Endometrium (tissue), 2 donors: Measurements from ENCODE around the gene CBX7.

Experiments
- FAIRE-seq: peaks from 2 replicates; lab custom pipeline; 2012; peaks lifted over from hg19 to GRCh38; lab: Jason Lieb, UNC
- donor health status: control.
- donor health status: control.

Gene CBX7

GRCh38 chr22:39123751-39124581, 28.5 kb downstream of the CBX7 start:
- FAIRE-seq = no peak

- FAIRE-seq = no peak
Observed at GRCh38 chr22:39122772-39123470, 29.6 kb downstream of the CBX7 start.

GRCh38 chr22:39120983-39121382, 31.5 kb downstream of the CBX7 start:
- no peak for FAIRE-seq

- FAIRE-seq = no peak
Observed at GRCh38 chr22:39117585-39118191, 34.8 kb downstream of the CBX7 start.

GRCh38 chr22:39115977-39116621, 36.4 kb downstream of the CBX7 start:
- FAIRE-seq = no peak

GRCh38 chr22:39115570-39115969, 36.9 kb downstream of the CBX7 start:
- FAIRE-seq = no peak

- FAIRE-seq = no peak
Observed at GRCh38 chr22:39114112-39114511, 38.4 kb downstream of the CBX7 start.

GRCh38 chr22:39110631-39111561, 41.6 kb downstream of the CBX7 start:
- no peak for FAIRE-seq

GRCh38 chr22:39109361-39109760, 43.1 kb downstream of the CBX7 start:
- FAIRE-seq = no peak

GRCh38 chr22:39108487-39108886, 44.0 kb downstream of the CBX7 start:
- FAIRE-seq = no peak

- FAIRE-seq = no peak
Observed at GRCh38 chr22:39106326-39106725, 46.2 kb downstream of the CBX7 start.

- FAIRE-seq = no peak
Observed at GRCh38 chr22:39103431-39103830, 49.0 kb downstream of the CBX7 start.

GRCh38 chr22:39101226-39101625, 51.3 kb downstream of the CBX7 start:
- no peak for FAIRE-seq

GRCh38 chr22:39098576-39098975, 53.9 kb downstream of the CBX7 start:
- FAIRE-seq = no peak

GRCh38 chr22:39098026-39098425, 54.5 kb downstream of the CBX7 start:
- no peak for FAIRE-seq

- no peak for FAIRE-seq
Observed at GRCh38 chr22:39097098-39098020, 55.1 kb downstream of the CBX7 start, which contains the start of gene APOBEC3H. Gene APOBEC3H (plus strand): TSS chr22:39097244. CDS start chr22:39100279, 3,035 bp downstream.

- FAIRE-seq = no peak
Observed at GRCh38 chr22:39095971-39096370, 56.5 kb downstream of the CBX7 start.

GRCh38 chr22:39094717-39095389, 57.6 kb downstream of the CBX7 start:
- no peak for FAIRE-seq

GRCh38 chr22:39092111-39092862, 60.2 kb downstream of the CBX7 start:
- no peak for FAIRE-seq
